ENCODE results near the gene PTCH2. TPM values are rescaled to one million over a fixed set of nuclear protein-coding genes. Genes with fewer than 3 reads are reported as not detected.
"Not testable (repeated sequence)": the region's sequence is repeated elsewhere in the genome, so short reads cannot be mapped to it uniquely, and the experiment has no call there.

The PTCH2 gene
- total RNA-seq, 1 donor from 2014 or later = 1.0 TPM

GRCh38 chr1:44797886-44798285, 45.2 kb downstream of the PTCH2 start:
- H3K4me3 Mint-ChIP-seq; H3K27ac Mint-ChIP-seq; H3K9me3 Mint-ChIP-seq; intact Hi-C loops (cut with micrococcal nuclease); H3K27me3 Mint-ChIP-seq: not testable (repeated sequence)
- peaks cover 19% of the 10 kb centered on the region for H3K36me3 Mint-ChIP-seq (ENCODE audit: low read depth)
- H3K4me1 Mint-ChIP-seq = peaks cover 21% of the 10 kb centered on the region
- peak; percentile 57 for DNase-seq

GRCh38 chr1:44792736-44793502, 50.1 kb downstream of the PTCH2 start:
- Mint-ChIP-seq H3K36me3 (ENCODE audit: low read depth) (no peaks in the 10 kb centered on the region), H3K27me3 (no peaks in the 10 kb centered on the region), H3K4me1 (peaks cover 2% of the 10 kb centered on the region), H3K9me3 (no peaks in the 10 kb centered on the region), H3K27ac (no peak overlapping the region), H3K4me3 (no peak overlapping the region)
- DNase-seq = peak; percentile 54
- intact Hi-C loops (cut with micrococcal nuclease) = no loop called here

- H3K9me3 Mint-ChIP-seq = no peaks in the 10 kb centered on the region
- no peak overlapping the region for H3K4me3 Mint-ChIP-seq
- peaks cover 6% of the 10 kb centered on the region for H3K4me1 Mint-ChIP-seq
- H3K36me3 Mint-ChIP-seq (ENCODE audit: low read depth) = no peaks in the 10 kb centered on the region
- intact Hi-C loops (cut with micrococcal nuclease) = no loop called here
- H3K27ac Mint-ChIP-seq = no peak overlapping the region
- DNase-seq = peak; percentile 53
- no peaks in the 10 kb centered on the region for H3K27me3 Mint-ChIP-seq
Observed at GRCh38 chr1:44790968-44791801, 51.9 kb downstream of the PTCH2 start.

GRCh38 chr1:44788120-44788860, 54.8 kb downstream of the PTCH2 start, which contains the start of gene BEST4:
TSS of gene BEST4 (minus strand) at chr1:44788170. CDS start at chr1:44787705, 465 bp downstream.
- no peaks in the 10 kb centered on the region for H3K27me3 Mint-ChIP-seq
- intact Hi-C loops (cut with micrococcal nuclease) = loop anchor here (5.0 kb wide), 1 partner anchor 224 kb away; the partner anchor contains the start of genes HECTD3 and UROD
- no peaks in the 10 kb centered on the region for H3K9me3 Mint-ChIP-seq
- H3K36me3 Mint-ChIP-seq (ENCODE audit: low read depth) = peaks cover 5% of the 10 kb centered on the region
- H3K4me1 Mint-ChIP-seq = peaks cover 27% of the 10 kb centered on the region
- no peak within 1 kb of the TSS for H3K4me3 Mint-ChIP-seq
- no peak within 1 kb of the TSS for H3K27ac Mint-ChIP-seq
- DNase-seq = no peak

GRCh38 chr1:44787506-44787905, 55.5 kb downstream of the PTCH2 start:
- no peak for DNase-seq
- no peak overlapping the region for H3K4me3 Mint-ChIP-seq
- no peaks in the 10 kb centered on the region for H3K27me3 Mint-ChIP-seq
- H3K36me3 Mint-ChIP-seq (ENCODE audit: low read depth) = peaks cover 9% of the 10 kb centered on the region
- H3K27ac Mint-ChIP-seq = no peak overlapping the region
- no peaks in the 10 kb centered on the region for H3K9me3 Mint-ChIP-seq
- H3K4me1 Mint-ChIP-seq = peaks cover 28% of the 10 kb centered on the region
- intact Hi-C loops (cut with micrococcal nuclease) = loop anchor here (5.0 kb wide), 1 partner anchor 225 kb away; the partner anchor contains the start of genes HECTD3 and UROD

- Mint-ChIP-seq H3K27ac (peak overlapping the region; percentile 85), H3K36me3 (ENCODE audit: low read depth) (peaks cover 13% of the 10 kb centered on the region), H3K4me1 (peaks cover 28% of the 10 kb centered on the region), H3K4me3 (peak overlapping the region; percentile 83), H3K27me3 (no peaks in the 10 kb centered on the region), H3K9me3 (no peaks in the 10 kb centered on the region)
- DNase-seq = no peak
- intact Hi-C loops (cut with micrococcal nuclease) = loop anchor here (1.0 to 5.0 kb wide), 3 partner anchors 12 to 225 kb away; partner anchors contain the start of genes HECTD3, RPS8 and UROD
Observed at GRCh38 chr1:44786841-44787426, 56.1 kb downstream of the PTCH2 start.

GRCh38 chr1:44786138-44786840, 56.8 kb downstream of the PTCH2 start:
- peak; percentile 93 for DNase-seq
- Mint-ChIP-seq H3K27me3 (no peaks in the 10 kb centered on the region), H3K27ac (peak overlapping the region; percentile 85), H3K9me3 (no peaks in the 10 kb centered on the region), H3K36me3 (ENCODE audit: low read depth) (peaks cover 20% of the 10 kb centered on the region), H3K4me3 (peak overlapping the region; percentile 83), H3K4me1 (peaks cover 28% of the 10 kb centered on the region)
- intact Hi-C loops (cut with micrococcal nuclease) = loop anchor here (1.0 to 5.0 kb wide), 3 partner anchors 11 to 226 kb away; partner anchors contain the start of genes HECTD3, RPS8 and UROD

GRCh38 chr1:44785501-44786137, 57.4 kb downstream of the PTCH2 start:
- Mint-ChIP-seq H3K9me3 (no peaks in the 10 kb centered on the region), H3K4me1 (peaks cover 30% of the 10 kb centered on the region), H3K27me3 (no peaks in the 10 kb centered on the region), H3K4me3 (peak overlapping the region; percentile 83), H3K27ac (peak overlapping the region; percentile 85), H3K36me3 (ENCODE audit: low read depth) (peaks cover 27% of the 10 kb centered on the region)
- intact Hi-C loops (cut with micrococcal nuclease) = loop anchor here (1.0 to 5.0 kb wide), 4 partner anchors 10 to 227 kb away; partner anchors contain the start of genes HECTD3, RNU5D-1, RPS8 and UROD
- DNase-seq = no peak

- H3K4me1 Mint-ChIP-seq = peaks cover 35% of the 10 kb centered on the region
- intact Hi-C loops (cut with micrococcal nuclease) = loop anchor here (2.0 to 5.0 kb wide), 2 partner anchors 54 to 227 kb away; partner anchors contain the start of genes HECTD3, RNU5D-1 and UROD
- peaks cover 33% of the 10 kb centered on the region for H3K36me3 Mint-ChIP-seq (ENCODE audit: low read depth)
- H3K27me3 Mint-ChIP-seq = no peaks in the 10 kb centered on the region
- H3K27ac Mint-ChIP-seq = peak overlapping the region; percentile 85
- H3K9me3 Mint-ChIP-seq = no peaks in the 10 kb centered on the region
- no peak for DNase-seq
- H3K4me3 Mint-ChIP-seq = peak overlapping the region; percentile 83
Observed at GRCh38 chr1:44785029-44785380, 58.0 kb downstream of the PTCH2 start.

- no peaks in the 10 kb centered on the region for H3K27me3 Mint-ChIP-seq
- H3K9me3 Mint-ChIP-seq = no peaks in the 10 kb centered on the region
- peak overlapping the region; percentile 85 for H3K27ac Mint-ChIP-seq
- H3K36me3 Mint-ChIP-seq (ENCODE audit: low read depth) = peaks cover 37% of the 10 kb centered on the region
- intact Hi-C loops (cut with micrococcal nuclease) = loop anchor here (2.0 to 5.0 kb wide), 2 partner anchors 54 to 228 kb away; partner anchors contain the start of genes HECTD3, RNU5D-1 and UROD
- H3K4me3 Mint-ChIP-seq = peak overlapping the region; percentile 83
- peak; percentile 81 for DNase-seq
- H3K4me1 Mint-ChIP-seq = peaks cover 35% of the 10 kb centered on the region
Observed at GRCh38 chr1:44784094-44785028, 58.7 kb downstream of the PTCH2 start.

GRCh38 chr1:44783697-44784093, 59.4 kb downstream of the PTCH2 start:
- no peaks in the 10 kb centered on the region for H3K9me3 Mint-ChIP-seq
- no peaks in the 10 kb centered on the region for H3K27me3 Mint-ChIP-seq
- DNase-seq = no peak
- intact Hi-C loops (cut with micrococcal nuclease) = loop anchor here (2.0 kb wide), 1 partner anchor 53 kb away; the partner anchor contains the start of gene RNU5D-1
- peaks cover 44% of the 10 kb centered on the region for H3K36me3 Mint-ChIP-seq (ENCODE audit: low read depth)
- peak overlapping the region; percentile 61 for H3K4me3 Mint-ChIP-seq
- peaks cover 39% of the 10 kb centered on the region for H3K4me1 Mint-ChIP-seq
- peak overlapping the region; percentile 48 for H3K27ac Mint-ChIP-seq

All from activated CD4-positive, alpha-beta T cell treated with anti-CD3 and anti-CD28 coated beads, Interleukin-2, amount 10 ng/mL, durations not matched to agents 24 days and 14 days (primary cell).